ENCODE measurements around the gene SPRR5.

The SPRR5 gene

DNA sequence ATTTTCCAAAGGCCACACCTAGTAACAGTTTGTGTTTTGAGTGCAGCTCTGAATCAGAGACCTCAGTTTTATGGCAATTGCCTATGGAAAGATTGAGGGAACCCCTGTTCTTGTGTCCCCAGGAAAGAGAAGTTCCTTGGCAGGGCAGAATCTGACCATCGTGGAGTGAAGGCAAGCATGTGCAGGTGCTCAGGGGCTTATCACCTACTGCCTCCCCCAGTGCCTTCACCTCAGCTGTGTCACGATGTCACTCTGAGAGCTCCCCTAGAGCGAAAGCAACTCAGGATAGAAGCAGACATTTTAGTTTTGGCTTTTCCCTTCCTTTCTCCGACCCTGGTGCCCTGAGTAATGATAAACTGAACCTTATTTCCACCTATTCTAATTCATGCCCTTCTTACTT is 35.1 kb downstream of the SPRR5 start:
- TF ChIP-seq, protein P1, sequence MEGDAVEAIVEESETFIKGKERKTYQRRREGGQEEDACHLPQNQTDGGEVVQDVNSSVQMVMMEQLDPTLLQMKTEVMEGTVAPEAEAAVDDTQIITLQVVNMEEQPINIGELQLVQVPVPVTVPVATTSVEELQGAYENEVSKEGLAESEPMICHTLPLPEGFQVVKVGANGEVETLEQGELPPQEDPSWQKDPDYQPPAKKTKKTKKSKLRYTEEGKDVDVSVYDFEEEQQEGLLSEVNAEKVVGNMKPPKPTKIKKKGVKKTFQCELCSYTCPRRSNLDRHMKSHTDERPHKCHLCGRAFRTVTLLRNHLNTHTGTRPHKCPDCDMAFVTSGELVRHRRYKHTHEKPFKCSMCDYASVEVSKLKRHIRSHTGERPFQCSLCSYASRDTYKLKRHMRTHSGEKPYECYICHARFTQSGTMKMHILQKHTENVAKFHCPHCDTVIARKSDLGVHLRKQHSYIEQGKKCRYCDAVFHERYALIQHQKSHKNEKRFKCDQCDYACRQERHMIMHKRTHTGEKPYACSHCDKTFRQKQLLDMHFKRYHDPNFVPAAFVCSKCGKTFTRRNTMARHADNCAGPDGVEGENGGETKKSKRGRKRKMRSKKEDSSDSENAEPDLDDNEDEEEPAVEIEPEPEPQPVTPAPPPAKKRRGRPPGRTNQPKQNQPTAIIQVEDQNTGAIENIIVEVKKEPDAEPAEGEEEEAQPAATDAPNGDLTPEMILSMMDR (IDR thresholded peaks at IDR 0.05), result no peak

DNA sequence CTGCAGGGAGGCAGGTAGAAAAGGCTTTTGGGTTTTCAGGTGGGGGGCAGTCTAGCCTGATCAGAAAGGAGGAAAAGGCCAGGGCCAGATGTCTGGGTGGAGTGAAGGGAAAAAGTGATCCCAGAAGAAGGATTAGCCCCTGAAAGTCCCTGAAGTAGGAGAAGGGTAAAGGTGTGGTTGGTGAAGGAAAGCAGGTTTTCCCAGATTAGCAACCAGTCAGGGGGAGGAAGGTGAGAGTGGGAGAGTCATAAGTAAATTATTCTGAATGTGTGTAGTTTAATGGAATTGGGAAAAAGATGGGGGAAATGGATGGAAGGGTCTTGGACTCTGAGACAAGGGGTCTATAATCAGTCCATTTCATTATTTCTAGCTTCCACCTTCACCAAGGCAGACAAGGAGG is 36.2 kb downstream of the SPRR5 start:
- TF ChIP-seq, protein P1 (IDR thresholded peaks at IDR 0.05), result no peak

DNA sequence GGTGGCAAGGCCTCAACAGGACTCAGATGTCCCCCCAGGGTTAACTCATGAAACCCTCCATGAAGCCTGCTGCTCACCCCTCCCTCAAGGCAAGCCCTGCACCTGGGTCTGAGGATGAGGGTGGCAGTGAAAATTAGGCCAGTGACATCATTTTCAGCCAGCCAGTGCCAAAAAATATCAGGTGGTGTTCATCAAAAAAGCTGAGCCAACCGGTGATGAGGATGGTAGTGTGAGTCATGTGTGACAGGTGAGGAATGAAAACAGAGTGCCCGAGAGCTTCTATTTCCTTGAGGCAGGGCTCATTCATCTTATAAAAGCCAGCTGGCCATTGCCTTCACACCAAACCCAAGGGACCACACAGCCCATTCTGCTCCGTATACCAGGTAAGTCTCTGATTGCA is 36.7 kb downstream of the SPRR5 start, which contains the start of gene SPRR1A:
Gene SPRR1A (plus strand): TSS at position 339 of the 400 bp plus-strand sequence. CDS start 1,150 bp downstream, outside the sequence.
- TF ChIP-seq, protein P1 (IDR thresholded peaks at IDR 0.05), result no peak

DNA sequence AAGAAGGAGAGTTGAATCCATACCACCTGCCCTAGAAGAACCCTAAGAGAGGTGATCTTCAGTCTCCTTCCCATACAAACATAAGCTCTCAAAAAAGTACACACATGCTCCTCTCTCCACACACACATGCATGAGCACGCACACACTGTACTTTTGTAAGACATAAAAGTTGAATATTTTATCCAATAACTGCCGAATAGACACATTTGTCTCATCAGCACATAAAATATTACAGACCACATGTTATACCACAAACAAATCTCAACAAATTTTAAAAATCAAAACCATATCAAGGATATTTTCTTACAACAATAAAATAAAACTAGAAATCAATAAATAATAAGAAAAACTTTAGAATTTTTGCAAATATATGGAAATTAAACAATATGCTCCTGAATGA is 39.6 kb downstream of the SPRR5 start:
- TF ChIP-seq, protein P1 (IDR thresholded peaks at IDR 0.05), result no peak

DNA sequence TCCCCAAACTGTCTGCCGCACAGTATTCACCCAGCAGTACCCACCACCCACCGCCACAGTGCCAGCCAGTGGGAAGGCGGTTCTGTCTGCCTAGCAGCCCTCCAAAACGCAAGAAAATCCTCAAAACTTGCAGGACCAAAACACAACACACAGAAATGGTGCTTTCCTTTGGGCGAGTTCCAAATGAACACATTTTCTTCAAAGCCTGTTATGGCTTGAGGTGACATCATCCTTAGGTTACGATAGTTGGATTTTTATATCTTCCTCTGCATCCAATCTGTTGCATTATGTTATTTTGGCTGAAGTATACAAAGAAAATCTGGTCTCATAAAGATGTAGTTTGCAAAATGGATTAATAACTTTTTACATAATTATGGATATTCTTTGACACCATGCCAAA is 46.2 kb downstream of the SPRR5 start:
- TF ChIP-seq, protein P1 (IDR thresholded peaks at IDR 0.05), result no peak

DNA sequence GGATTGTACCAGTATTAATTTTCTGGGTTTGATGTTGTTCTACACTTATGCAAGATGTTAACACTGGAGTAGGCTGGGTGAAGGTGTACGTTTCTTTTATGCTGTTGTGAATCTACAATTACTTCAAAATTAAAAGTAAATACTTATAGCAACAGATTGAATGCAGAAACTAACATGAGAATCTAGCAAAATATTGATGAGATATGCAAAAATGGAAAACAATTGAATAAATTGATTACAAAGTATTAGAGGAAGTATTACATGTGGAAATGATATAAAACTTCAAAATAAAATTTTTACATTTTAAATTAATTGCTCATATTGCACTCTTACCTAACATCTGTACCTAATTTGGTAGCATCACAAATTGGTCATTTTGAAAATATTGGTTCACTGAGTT is 48.8 kb downstream of the SPRR5 start:
- TF ChIP-seq, protein P1 (IDR thresholded peaks at IDR 0.05), result no peak

DNA sequence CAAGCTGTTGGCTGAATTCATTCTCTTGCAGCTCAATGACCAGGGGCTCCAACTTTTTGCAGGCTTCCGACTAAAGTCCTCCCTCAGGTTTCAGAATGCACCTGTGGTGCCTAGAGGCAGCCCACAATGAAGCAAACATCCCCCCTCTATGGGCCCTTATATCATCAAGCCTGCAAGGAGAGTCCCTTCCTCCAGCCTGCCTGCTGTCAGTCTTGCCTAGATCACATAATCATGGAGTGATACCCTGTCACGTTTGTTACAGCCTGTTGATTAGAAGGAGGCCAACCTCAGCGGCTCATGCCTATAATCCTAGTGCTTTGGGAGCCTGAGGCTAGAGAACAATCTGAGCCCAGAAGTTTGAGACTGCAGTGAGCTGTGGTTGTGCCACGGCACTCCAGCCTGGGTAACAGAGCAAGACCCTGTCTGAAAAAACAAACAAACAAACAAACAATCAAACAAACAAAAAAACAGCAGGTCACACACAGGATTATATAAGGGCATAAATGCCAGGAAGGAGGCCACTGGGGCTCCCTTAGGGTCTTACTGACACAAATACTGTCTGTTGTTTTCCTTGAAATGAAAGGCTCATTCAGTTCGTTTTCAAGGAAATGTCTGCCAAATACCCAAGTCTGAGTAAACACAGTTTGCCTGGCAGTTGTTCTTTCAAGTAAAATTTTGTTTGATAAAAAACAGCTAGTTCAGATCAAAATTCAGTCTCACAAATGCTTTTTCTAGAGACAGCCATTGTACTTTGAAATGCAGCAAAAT is 49.8 kb downstream of the SPRR5 start:
- TF ChIP-seq, protein P1 (IDR thresholded peaks at IDR 0.05), result no peak

Data from LNCAP (cell line).